Kidney tubule cell (primary cell): ENCODE results near the gene ARHGAP8.
"Not testable (repeated sequence)": the region's sequence is repeated elsewhere in the genome, so short reads cannot be mapped to it uniquely, and the experiment has no call there.

Source experiments
- DNase-seq: peaks from one replicate; pipeline ENCODE4 v3.0.0-alpha.2; 2018; ENCODE audit warnings: low spot score

ARHGAP8 gene

GRCh38 chr22:44739024-44739423, 13.4 kb upstream of the ARHGAP8 start:
- no peak for DNase-seq

GRCh38 chr22:44739666-44740065, 12.7 kb upstream of the ARHGAP8 start:
- peak; percentile 89 for DNase-seq

- no peak for DNase-seq
Observed at GRCh38 chr22:44740307-44740706, 12.1 kb upstream of the ARHGAP8 start.

- no peak for DNase-seq
Observed at GRCh38 chr22:44741929-44742328, 10.4 kb upstream of the ARHGAP8 start.

- DNase-seq: no peak
Observed at GRCh38 chr22:44743247-44743646, 9.1 kb upstream of the ARHGAP8 start.

- DNase-seq: no peak
Observed at GRCh38 chr22:44743804-44744211, 8.6 kb upstream of the ARHGAP8 start.

GRCh38 chr22:44745853-44746789, 6.3 kb upstream of the ARHGAP8 start:
- peak; percentile 44 for DNase-seq

- not testable (repeated sequence) for DNase-seq
Observed at GRCh38 chr22:44747784-44748127, 4.6 kb upstream of the ARHGAP8 start.

- no peak for DNase-seq
Observed at GRCh38 chr22:44748524-44748923, 3.9 kb upstream of the ARHGAP8 start.

GRCh38 chr22:44750481-44750880, 1.9 kb upstream of the ARHGAP8 start:
- no peak for DNase-seq

- peak; percentile 78 for DNase-seq
Observed at GRCh38 chr22:44753189-44754042, 1.0 kb downstream of the ARHGAP8 start.

GRCh38 chr22:44754998-44755397, 2.6 kb downstream of the ARHGAP8 start:
- peak; percentile 69 for DNase-seq

- DNase-seq: peak; percentile 22
Observed at GRCh38 chr22:44755417-44755816, 3.0 kb downstream of the ARHGAP8 start.

- DNase-seq: peak; percentile 73
Observed at GRCh38 chr22:44755956-44756361, 3.6 kb downstream of the ARHGAP8 start.

- DNase-seq: peak; percentile 74
Observed at GRCh38 chr22:44758344-44758973, 6.1 kb downstream of the ARHGAP8 start.

GRCh38 chr22:44759001-44759400, 6.6 kb downstream of the ARHGAP8 start:
- peak; percentile 32 for DNase-seq

- DNase-seq: no peak
Observed at GRCh38 chr22:44759430-44760310, 7.3 kb downstream of the ARHGAP8 start.

- DNase-seq: no peak
Observed at GRCh38 chr22:44760476-44760875, 8.1 kb downstream of the ARHGAP8 start.

GRCh38 chr22:44761025-44761424, 8.7 kb downstream of the ARHGAP8 start:
- no peak for DNase-seq

- no peak for DNase-seq
Observed at GRCh38 chr22:44764373-44764772, 12.0 kb downstream of the ARHGAP8 start.

GRCh38 chr22:44764974-44765373, 12.6 kb downstream of the ARHGAP8 start:
- no peak for DNase-seq
